Muscle layer of colon (tissue), 2 donors: ENCODE data around the gene THAP10.

ENCODE experiments used
- H3K27ac ChIP-seq: one replicate; pipeline ENCODE4 v1.7.0; 2013; ENCODE audit warnings: low read depth, mild to moderate bottlenecking, low read length, moderate library complexity
- H3K27me3 ChIP-seq, 2 donors: one replicate each; pipeline ENCODE4 v1.7.0; 2013; ENCODE audit warnings: low read length in 2 of 2, mild to moderate bottlenecking in 2 of 2; ENCODE audit not compliant: insufficient read depth in 2 of 2, control insufficient read depth in 1 of 2
- H3K36me3 ChIP-seq: one replicate; pipeline ENCODE4 v1.7.0; 2013; ENCODE audit warnings: mild to moderate bottlenecking, low read length; ENCODE audit not compliant: insufficient read depth
- H3K4me1 ChIP-seq: one replicate; pipeline ENCODE4 v1.7.0; 2013; ENCODE audit warnings: mild to moderate bottlenecking, low read length; ENCODE audit not compliant: insufficient read depth
- H3K4me3 ChIP-seq, 2 donors: one replicate each; pipeline ENCODE4 v1.7.0; 2013; ENCODE audit warnings: low read length in 2 of 2, low read depth in 1 of 2, mild to moderate bottlenecking in 1 of 2, moderate library complexity in 1 of 2
- H3K9ac ChIP-seq: one replicate; pipeline ENCODE4 v1.7.0; 2013; ENCODE audit warnings: low read length
- H3K9me3 ChIP-seq: one replicate; pipeline ENCODE4 v1.7.0; 2013; ENCODE audit warnings: mild to moderate bottlenecking, low read length
- donor health status: abdominal sarcoma.
- donor health status: Adenocarcinoma of cecum.

The THAP10 gene

DNA sequence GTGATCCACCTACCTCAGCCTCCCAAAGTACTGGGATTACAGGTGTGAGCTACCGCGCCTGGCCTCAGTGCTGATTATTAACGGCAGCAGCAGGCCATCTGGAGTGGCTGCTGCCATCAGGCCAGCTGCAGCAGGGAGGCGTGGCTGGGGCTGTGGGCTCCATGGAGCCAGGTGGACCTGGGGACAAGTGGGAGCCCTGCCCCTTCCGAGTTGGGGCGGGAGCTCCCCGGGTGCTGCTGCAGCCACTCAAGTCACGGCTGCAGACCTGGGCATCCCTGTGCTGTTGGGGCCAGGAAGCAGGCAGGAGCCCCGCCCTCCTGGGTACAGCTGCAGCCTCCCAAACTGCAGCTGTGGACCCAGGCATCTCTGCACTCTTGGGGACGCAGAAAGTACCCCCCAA lies 24.3 kb upstream of the THAP10 start:
- no peaks in the 10 kb centered on the region for H3K4me1 ChIP-seq
- H3K36me3 ChIP-seq, result peaks cover 4% of the 10 kb centered on the region
- no peak overlapping the region for H3K9ac ChIP-seq
- no peak overlapping the region for H3K4me3 ChIP-seq
- H3K27me3 ChIP-seq, result no peaks in the 10 kb centered on the region
- H3K9me3 ChIP-seq, result no peaks in the 10 kb centered on the region
- H3K27ac ChIP-seq, result no peak overlapping the region

DNA sequence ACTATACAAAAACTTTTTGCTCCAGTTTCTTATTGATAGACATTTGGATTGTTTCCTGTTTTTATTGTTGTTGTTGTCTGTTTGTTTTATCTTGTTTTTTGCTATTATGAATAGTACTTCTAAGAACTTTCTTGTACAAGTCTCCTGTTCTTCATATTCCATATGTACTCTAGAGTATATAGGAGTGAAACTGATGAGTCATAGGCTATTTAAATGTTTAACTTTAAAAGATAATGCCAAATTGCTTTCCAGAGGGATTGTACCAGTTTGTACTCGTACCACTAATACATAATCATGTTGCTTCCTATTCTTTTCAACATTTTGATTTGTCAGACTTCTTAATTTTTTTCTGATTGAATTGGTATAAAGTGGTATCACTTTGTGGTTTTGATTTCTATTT lies 20.0 kb upstream of the THAP10 start:
- Histone ChIP-seq H3K9ac (no peak overlapping the region), H3K36me3 (peaks cover 23% of the 10 kb centered on the region), H3K27me3 (no peaks in the 10 kb centered on the region), H3K9me3 (no peaks in the 10 kb centered on the region), H3K4me1 (no peaks in the 10 kb centered on the region), H3K27ac (no peak overlapping the region), H3K4me3 (no peak overlapping the region)

DNA sequence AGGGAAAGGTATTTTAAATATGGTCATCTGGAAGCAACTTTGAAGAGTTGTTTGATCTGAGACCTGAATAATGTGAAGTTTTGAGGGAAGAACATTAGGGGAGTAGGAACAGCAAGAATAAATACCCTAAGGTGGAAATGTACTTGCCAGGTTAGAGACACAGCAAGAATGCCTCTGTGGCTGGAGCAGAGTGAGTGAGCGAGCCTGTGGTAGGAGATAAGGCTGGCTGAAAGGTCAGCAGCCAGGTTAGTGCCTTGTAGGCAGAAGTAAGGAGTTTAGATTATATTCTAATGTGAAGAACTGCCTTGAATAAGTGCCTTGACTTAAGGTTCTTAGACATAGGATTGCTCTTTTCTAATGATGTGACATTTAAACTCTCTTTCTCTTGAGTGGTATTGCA lies 18.7 kb upstream of the THAP10 start:
- Histone ChIP-seq H3K27me3 (no peaks in the 10 kb centered on the region), H3K36me3 (peaks cover 28% of the 10 kb centered on the region), H3K9ac (no peak overlapping the region), H3K4me1 (no peaks in the 10 kb centered on the region), H3K9me3 (no peaks in the 10 kb centered on the region), H3K4me3 (no peak overlapping the region), H3K27ac (no peak overlapping the region)

DNA sequence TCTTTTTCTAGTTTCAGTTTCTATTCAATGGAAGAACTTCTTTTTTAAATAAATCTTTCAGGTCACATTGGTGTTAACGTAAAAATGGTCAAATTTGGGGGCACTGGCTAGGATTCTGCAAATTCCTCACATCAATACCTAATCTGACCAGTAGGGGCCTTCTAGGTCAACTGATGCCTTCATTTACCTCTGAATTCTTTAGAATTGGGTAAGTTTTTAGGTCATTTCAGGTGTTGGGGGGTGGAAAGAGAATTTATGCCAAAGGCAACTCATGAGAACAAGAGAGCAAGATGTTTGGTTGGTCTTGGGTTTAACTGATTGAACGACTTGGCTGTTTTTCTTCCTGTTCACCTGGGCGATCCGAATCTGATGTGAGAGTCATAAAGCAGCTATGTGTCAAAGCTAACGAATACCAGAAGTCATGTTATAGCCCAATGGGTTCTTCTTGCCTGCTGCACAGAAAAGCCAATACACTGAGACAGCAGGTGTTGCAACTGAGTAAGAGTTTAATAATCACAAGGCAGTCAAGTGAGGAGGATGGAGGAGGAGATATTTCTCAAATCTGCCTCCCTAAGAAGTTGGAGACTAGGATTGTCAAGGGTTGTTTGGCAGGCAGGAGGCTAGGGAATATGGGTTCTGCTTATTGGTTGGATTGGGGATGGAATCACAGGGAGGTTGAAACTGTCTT lies 15.7 kb upstream of the THAP10 start:
- Histone ChIP-seq H3K4me1 (no peaks in the 10 kb centered on the region), H3K27me3 (no peaks in the 10 kb centered on the region), H3K9ac (no peak overlapping the region), H3K4me3 (no peak overlapping the region), H3K36me3 (peaks cover 31% of the 10 kb centered on the region), H3K27ac (no peak overlapping the region), H3K9me3 (no peaks in the 10 kb centered on the region)

DNA sequence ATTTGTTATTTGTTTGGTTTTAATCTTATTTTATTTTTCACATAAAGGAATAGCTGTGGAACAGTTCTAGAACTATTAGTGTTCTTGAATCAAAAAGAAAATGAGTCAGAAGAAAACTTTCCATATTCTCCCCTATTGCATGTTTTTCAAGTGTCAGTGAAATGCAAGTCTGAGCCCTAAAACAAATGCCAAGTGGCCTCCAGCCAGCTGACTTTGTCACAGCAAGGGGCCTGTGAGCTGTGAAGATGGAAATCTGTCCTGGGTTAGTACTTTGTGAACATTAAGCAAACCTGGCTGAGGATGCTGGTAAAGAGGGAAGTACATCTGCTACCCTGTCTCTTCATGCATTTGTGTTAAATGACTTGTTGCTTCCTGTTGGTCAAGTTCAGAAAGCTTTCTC lies 14.6 kb upstream of the THAP10 start:
- Histone ChIP-seq H3K4me1 (no peaks in the 10 kb centered on the region), H3K9me3 (no peaks in the 10 kb centered on the region), H3K27ac (no peak overlapping the region), H3K36me3 (peaks cover 31% of the 10 kb centered on the region), H3K4me3 (no peak overlapping the region), H3K27me3 (no peaks in the 10 kb centered on the region), H3K9ac (no peak overlapping the region)

DNA sequence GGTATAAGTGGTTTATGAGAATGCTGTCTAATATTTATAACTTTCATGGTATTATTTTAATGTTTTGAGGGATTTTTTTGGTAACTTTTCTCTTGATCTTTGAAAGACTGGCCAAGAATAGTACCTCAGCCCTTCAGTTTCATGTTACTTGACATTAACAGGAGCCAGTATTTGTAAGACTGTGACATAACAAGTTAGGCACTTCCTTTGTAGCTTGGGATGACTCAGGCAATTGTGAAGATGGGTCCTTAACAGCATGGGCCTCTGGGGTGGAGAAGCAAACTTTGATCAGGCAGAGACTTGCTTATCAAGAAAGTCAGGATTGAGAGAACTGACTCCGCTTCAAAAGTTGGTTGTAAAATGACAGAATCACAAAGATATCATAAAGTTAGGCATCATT lies 9.9 kb upstream of the THAP10 start:
- Histone ChIP-seq H3K9me3 (no peaks in the 10 kb centered on the region), H3K36me3 (peaks cover 17% of the 10 kb centered on the region), H3K4me1 (no peaks in the 10 kb centered on the region), H3K4me3 (no peak overlapping the region), H3K27me3 (no peaks in the 10 kb centered on the region), H3K27ac (no peak overlapping the region), H3K9ac (no peak overlapping the region)

DNA sequence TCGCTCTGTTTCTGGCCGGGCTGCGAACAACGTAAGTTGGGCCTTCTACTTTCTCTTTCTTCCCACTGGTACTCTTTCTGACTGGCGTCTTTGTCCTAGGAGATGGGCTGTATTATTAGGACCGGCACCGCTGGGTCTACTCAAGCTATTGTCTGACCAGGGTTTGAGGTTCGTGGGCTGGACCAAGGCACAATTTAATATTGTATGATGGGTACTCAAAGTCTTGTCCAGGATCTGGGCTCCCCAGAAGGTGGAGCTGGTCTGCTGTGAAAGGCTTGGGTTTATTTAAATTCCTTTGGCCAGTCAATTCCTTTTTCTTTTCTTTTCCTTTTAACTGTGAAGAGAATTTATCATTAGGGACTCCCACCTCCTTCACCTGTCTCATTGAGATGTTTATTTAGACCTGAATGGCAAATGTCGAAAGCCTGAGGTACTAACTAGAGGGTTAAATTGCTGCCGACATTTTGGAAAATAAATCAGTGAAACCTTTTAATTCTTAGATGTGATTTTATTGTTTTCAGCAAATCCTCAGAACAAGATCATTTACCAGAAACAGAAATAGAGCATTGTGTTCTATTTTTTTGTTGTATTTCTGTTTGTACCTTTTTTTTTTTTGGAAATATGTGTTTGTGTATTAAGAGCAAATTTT lies 803 bp upstream of the THAP10 start:
- no peaks in the 10 kb centered on the region for H3K9me3 ChIP-seq
- H3K4me1 ChIP-seq, result peaks cover 17% of the 10 kb centered on the region
- H3K27me3 ChIP-seq, result no peaks in the 10 kb centered on the region
- H3K27ac ChIP-seq, result peak overlapping the region; percentile 62
- peak overlapping the region; percentile 62 to 96 for H3K4me3 ChIP-seq
- peaks cover 5% of the 10 kb centered on the region for H3K36me3 ChIP-seq
- peak overlapping the region; percentile 58 for H3K9ac ChIP-seq

DNA sequence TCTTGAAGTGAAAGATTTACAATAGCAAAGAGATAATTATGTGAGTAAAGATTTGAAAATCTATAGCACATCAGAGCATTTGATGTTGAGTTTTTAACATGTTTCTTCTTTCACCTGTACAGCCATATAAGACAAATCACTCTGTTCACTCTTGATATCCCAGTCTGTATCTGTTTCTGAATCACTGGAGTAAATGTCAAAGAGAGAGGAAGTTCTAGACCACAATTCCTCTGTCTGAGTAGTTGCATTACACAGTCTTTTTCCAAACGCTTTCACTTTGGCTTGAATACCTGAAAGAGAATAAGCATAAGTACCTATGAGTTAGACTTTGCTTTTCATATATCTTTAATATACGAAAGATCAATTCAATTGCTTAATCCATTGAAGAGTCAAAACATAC lies 9.9 kb downstream of the THAP10 start:
- Histone ChIP-seq H3K27me3 (no peaks in the 10 kb centered on the region), H3K9ac (no peak overlapping the region), H3K4me3 (no peak overlapping the region), H3K36me3 (no peaks in the 10 kb centered on the region), H3K9me3 (no peaks in the 10 kb centered on the region), H3K27ac (no peak overlapping the region), H3K4me1 (no peaks in the 10 kb centered on the region)

DNA sequence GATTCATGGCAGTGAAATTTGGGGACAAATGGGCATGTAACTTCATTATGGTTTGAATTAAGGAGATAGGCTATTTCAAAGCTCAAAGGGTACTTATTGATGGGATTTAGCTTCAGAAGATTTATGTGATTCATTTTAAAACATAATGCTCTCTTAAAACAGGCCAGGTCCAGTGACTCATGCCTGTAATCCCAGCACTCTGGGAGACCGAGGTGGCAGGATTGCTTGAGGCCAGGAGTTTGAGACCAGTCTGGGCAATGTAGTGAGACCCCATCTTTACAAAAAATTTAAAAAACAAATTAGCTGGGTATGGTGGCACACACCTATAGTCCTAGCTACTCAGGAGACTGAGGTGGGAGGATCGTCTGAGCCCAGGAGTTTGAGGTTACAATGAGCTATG lies 11.5 kb downstream of the THAP10 start:
- Histone ChIP-seq H3K9me3 (no peaks in the 10 kb centered on the region), H3K9ac (no peak overlapping the region), H3K36me3 (no peaks in the 10 kb centered on the region), H3K27ac (no peak overlapping the region), H3K27me3 (no peaks in the 10 kb centered on the region), H3K4me1 (no peaks in the 10 kb centered on the region), H3K4me3 (no peak overlapping the region)

DNA sequence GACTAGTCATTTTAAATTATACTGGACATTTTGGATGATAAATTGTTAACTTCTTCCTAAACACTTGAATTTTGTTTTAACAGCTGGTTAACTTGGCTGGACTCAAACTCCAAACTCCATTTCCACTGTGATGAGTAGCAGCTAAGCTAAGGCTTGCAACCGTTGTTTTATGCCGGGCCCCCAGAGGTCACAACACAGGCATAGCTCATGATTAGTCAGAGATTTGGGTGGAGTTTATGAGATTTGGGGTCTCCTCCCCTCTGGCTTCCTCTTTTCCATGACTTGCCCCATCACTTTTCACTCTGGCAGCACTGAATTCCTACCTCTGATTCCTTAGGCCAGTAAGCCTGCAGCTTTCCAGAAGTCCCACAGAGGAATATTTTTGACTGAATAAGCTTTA lies 12.8 kb downstream of the THAP10 start:
- no peaks in the 10 kb centered on the region for H3K9me3 ChIP-seq
- no peaks in the 10 kb centered on the region for H3K4me1 ChIP-seq
- H3K36me3 ChIP-seq, result no peaks in the 10 kb centered on the region
- no peak overlapping the region for H3K27ac ChIP-seq
- no peak overlapping the region for H3K4me3 ChIP-seq
- no peaks in the 10 kb centered on the region for H3K27me3 ChIP-seq
- H3K9ac ChIP-seq, result no peak overlapping the region

DNA sequence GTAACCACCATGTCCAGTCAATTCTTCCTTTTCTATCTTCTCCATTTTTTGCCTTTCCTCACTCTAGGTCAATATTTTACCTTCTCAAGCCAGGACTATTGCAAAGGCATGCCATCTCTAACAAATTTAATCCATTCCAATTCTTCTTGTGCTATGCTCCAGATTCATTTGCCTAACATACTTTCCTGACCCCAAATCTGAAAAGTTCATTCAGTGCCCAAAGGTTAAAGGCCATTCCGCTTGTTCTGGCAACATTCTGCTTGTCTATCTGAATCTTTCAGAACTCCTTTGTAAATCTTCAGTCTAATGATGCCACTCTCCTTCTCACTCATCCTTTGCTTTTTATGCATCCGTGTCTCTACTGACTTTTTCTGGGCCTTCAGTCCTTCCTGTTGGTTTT lies 15.6 kb downstream of the THAP10 start:
- H3K27me3 ChIP-seq, result no peaks in the 10 kb centered on the region
- H3K9ac ChIP-seq, result no peak overlapping the region
- H3K27ac ChIP-seq, result no peak overlapping the region
- H3K4me3 ChIP-seq, result no peak overlapping the region
- H3K36me3 ChIP-seq, result no peaks in the 10 kb centered on the region
- no peaks in the 10 kb centered on the region for H3K9me3 ChIP-seq
- H3K4me1 ChIP-seq, result no peaks in the 10 kb centered on the region

DNA sequence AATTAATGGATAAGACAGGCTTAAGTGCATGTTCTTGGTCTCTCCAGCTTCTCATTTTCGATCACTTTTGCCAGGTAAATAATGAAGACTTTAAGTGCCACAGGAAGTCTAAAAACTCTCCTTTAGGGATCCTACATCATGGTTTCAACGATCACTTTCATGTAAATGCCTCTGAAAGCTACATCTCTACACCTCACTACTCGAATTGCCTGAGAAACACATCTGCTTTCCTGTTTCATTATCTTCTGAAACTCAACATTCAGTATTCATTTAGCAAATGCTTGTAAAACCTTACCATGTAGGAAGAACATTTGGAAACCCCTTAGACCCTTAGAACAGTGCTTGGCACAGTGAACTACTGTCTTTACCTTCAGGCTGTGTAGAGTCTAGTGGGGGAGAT lies 16.2 kb downstream of the THAP10 start:
- Histone ChIP-seq H3K27ac (no peak overlapping the region), H3K4me3 (no peak overlapping the region), H3K27me3 (no peaks in the 10 kb centered on the region), H3K9ac (no peak overlapping the region), H3K9me3 (no peaks in the 10 kb centered on the region), H3K36me3 (no peaks in the 10 kb centered on the region), H3K4me1 (no peaks in the 10 kb centered on the region)
